HepG2 (cell line): ENCODE measurements around the gene NBEAL2. TPM values are rescaled to one million over a fixed set of nuclear protein-coding genes. Genes with fewer than 3 reads are reported as not detected.
A peak's percentile ranks its signal among the peaks of the same experiment; 100 is the strongest.

Source experiments
- ATAC-seq: fragments of 200-7000 bp; cut with Tn5 transposase; 3 replicates; pipeline ENCODE4 v1.9.1; 2020; ENCODE audit warnings: mild to moderate bottlenecking, moderate library complexity
- BruUV-seq: library from RNA; stranded (reverse); fragments of 400-500 nt; replicated peaks from 2 replicates; lab custom pipeline; 2021; lab: Mats Ljungman, UMichigan
- CTCF ChIA-PET: fragments of 300-600 bp; formaldehyde crosslinking; extraction: SDS; loops from one replicate; lab custom pipeline; 2021; ENCODE audit warnings: low total read pairs, inconsistent platforms, low intra/inter-chr PET ratio; lab: Yijun Ruan, JAX
- POLR2A ChIA-PET: fragments of 350-600 bp; sonication (Branson Sonifier 250); formaldehyde crosslinking; loops from one replicate; lab custom pipeline; 2020; ENCODE audit warnings: antibody characterized with exemption, inconsistent platforms; lab: Yijun Ruan, JAX
- DNase-seq: peaks from one replicate; pipeline ENCODE4 v3.0.0-alpha.2; 2015; ENCODE audit warnings: low spot score
- FAIRE-seq: peaks from 3 replicates; lab custom pipeline; 2011; peaks lifted over from hg19 to GRCh38; lab: Jason Lieb, UNC
- H2AFZ ChIP-seq: one replicate; pipeline ENCODE4 v1.6.1; 2011; ENCODE audit warnings: low read length, inconsistent platforms
- H3K27ac ChIP-seq: fragments of 300-600 bp; 3 replicates; pipeline ENCODE4 v1.8.0; 2011; ENCODE audit warnings: mixed run types, mild to moderate bottlenecking, mixed read lengths, low read length, inconsistent platforms; ENCODE audit not compliant: insufficient read depth; ENCODE audit errors: extremely low read length
- H3K27me3 ChIP-seq, 2 experiments: fragments of 200-600 bp in 1 of 2; 2 replicates in 1 of 2; 3 replicates in 1 of 2; pipeline versions ENCODE4 v1.6.0 to v1.8.0; 2011; ENCODE audit warnings: low read length in 2 of 2, mild to moderate bottlenecking in 2 of 2, moderate library complexity in 2 of 2, inconsistent platforms in 1 of 2; ENCODE audit not compliant: insufficient read depth in 2 of 2, control insufficient read depth in 1 of 2
- H3K36me3 ChIP-seq, 2 experiments: fragments of 200-600 bp in 1 of 2; replicated peaks in 1 of 2; 2 replicates in 1 of 2; 3 replicates in 1 of 2; pipeline versions ENCODE4 v1.5.1 to v1.8.0; 2011; ENCODE audit warnings: low read length in 2 of 2, inconsistent platforms in 1 of 2; ENCODE audit not compliant: insufficient read depth in 2 of 2, control insufficient read depth in 1 of 2
- H3K4me1 ChIP-seq: 2 replicates; pipeline ENCODE4 v1.5.1; 2012; ENCODE audit warnings: low read length, inconsistent platforms; ENCODE audit not compliant: insufficient read depth
- H3K4me2 ChIP-seq: 2 replicates; pipeline ENCODE4 v1.6.0; 2011; ENCODE audit warnings: low read depth, low read length, inconsistent platforms
- H3K4me3 ChIP-seq, 3 experiments: fragments of 200-600 bp in 1 of 3; sonication (generic), shearing (Covaris generic) in 1 of 3; replicated peaks in 1 of 3; 2 replicates each; pipeline ENCODE4 v1.5.1; 2011 to 2016; ENCODE audit warnings: low read length in 3 of 3, inconsistent platforms in 2 of 3, low read depth in 2 of 3, mild to moderate bottlenecking in 2 of 3, control low read depth in 1 of 3, mixed read lengths in 1 of 3; ENCODE audit not compliant: insufficient read depth in 1 of 3
- H3K79me2 ChIP-seq: one replicate; pipeline ENCODE4 v1.6.1; 2011; ENCODE audit warnings: low read length, inconsistent platforms; ENCODE audit not compliant: insufficient read depth
- H3K9ac ChIP-seq: 2 replicates; pipeline ENCODE4 v1.6.0; 2011; ENCODE audit warnings: mild to moderate bottlenecking, low read depth, low read length, inconsistent platforms; ENCODE audit not compliant: insufficient read depth
- H3K9me3 ChIP-seq: 2 replicates; pipeline ENCODE4 v1.5.1; 2012; ENCODE audit warnings: mild to moderate bottlenecking, low read length
- H4K20me1 ChIP-seq: 2 replicates; pipeline ENCODE4 v1.6.0; 2011; ENCODE audit warnings: inconsistent platforms, mild to moderate bottlenecking, low read length, moderate library complexity; ENCODE audit not compliant: insufficient read depth
- ATM ChIP-seq: fragments of 450-650 bp; IDR thresholded peaks from 2 replicates; pipeline ENCODE4 v1.7.1; 2017; ENCODE audit warnings: mild to moderate bottlenecking, borderline replicate concordance
- CENPT ChIP-seq: sonication (generic); formaldehyde crosslinking; IDR thresholded peaks from 2 replicates; pipeline ENCODE4 v1.8.0; 2022; ENCODE audit warnings: low read depth, mild to moderate bottlenecking, moderate library complexity, missing genetic modification reagents
- FIP1L1 ChIP-seq: fragments of 200-400 bp; formaldehyde crosslinking; IDR thresholded peaks from 2 replicates; pipeline ENCODE4 v1.6.1; 2018; ENCODE audit warnings: low read depth, mild to moderate bottlenecking, low read length, moderate library complexity, borderline replicate concordance; ENCODE audit not compliant: insufficient read depth
- FOXJ3 ChIP-seq: sonication (generic); formaldehyde crosslinking; IDR thresholded peaks from 2 replicates; pipeline ENCODE4 v1.4.0; 2020; ENCODE audit warnings: missing genetic modification reagents, mild to moderate bottlenecking, borderline replicate concordance
- KDM3A ChIP-seq: IDR thresholded peaks from 2 replicates; pipeline ENCODE4 v1.6.1; 2018; ENCODE audit warnings: low read depth, missing compliant biosample characterization
- KDM4B ChIP-seq: sonication (generic); formaldehyde crosslinking; IDR thresholded peaks from 2 replicates; pipeline ENCODE4 v1.4.0; 2020; ENCODE audit warnings: missing genetic modification reagents
- NR0B2 ChIP-seq: sonication (generic); formaldehyde crosslinking; IDR thresholded peaks from 2 replicates; pipeline ENCODE4 v1.4.0; 2020; ENCODE audit warnings: mild to moderate bottlenecking, missing genetic modification reagents
- NRL ChIP-seq: sonication (generic); formaldehyde crosslinking; IDR thresholded peaks from 2 replicates; pipeline ENCODE4 v1.5.0; 2020; ENCODE audit warnings: missing genetic modification reagents, mild to moderate bottlenecking, moderate library complexity, borderline replicate concordance
- RFX1 ChIP-seq: fragments of 450-650 bp; IDR thresholded peaks from 2 replicates; pipeline ENCODE4 v1.6.1; 2017
- ZNF337 ChIP-seq: sonication (generic); formaldehyde crosslinking; IDR thresholded peaks from 2 replicates; pipeline ENCODE4 v1.5.1; 2020; ENCODE audit warnings: missing genetic modification reagents, low read depth, mild to moderate bottlenecking, borderline replicate concordance
- ZNF713 ChIP-seq: sonication (generic); formaldehyde crosslinking; IDR thresholded peaks from 2 replicates; pipeline ENCODE4 v1.4.0; 2020; ENCODE audit warnings: mild to moderate bottlenecking, missing genetic modification reagents
- ZNF75D ChIP-seq: sonication (generic); formaldehyde crosslinking; IDR thresholded peaks from 2 replicates; pipeline ENCODE4 v1.8.1; 2023; ENCODE audit warnings: missing genetic modification reagents, mild to moderate bottlenecking, borderline replicate concordance
- WGBS: methylation state at CpG from one replicate; pipeline ENCODE4 v1.1.6; 2017; ENCODE audit warnings: low lambda C conversion rate; 5-methylcytosine and 5-hydroxymethylcytosine counted together
- in situ Hi-C: cut with HindIII; loops from 2 replicates; pipeline ENCODE4 v1.10.0; 2017; ENCODE audit warnings: low pct_unique_long_range_greater_than_20kb; ENCODE audit not compliant: extremely low pct_ligation_motif_present
- intact Hi-C: fragments of 100-400 bp; cut with micrococcal nuclease; formaldehyde crosslinking; loops from one replicate; pipeline ENCODE4 v1.10.0; 2022; ENCODE audit not compliant: unreplicated experiment
- polyA plus RNA-seq, 8 experiments: library from polyadenylated mRNA; depleted of rRNA in 3 of 8; stranded (reverse) in 7 of 8; unstranded in 1 of 8; fragments of >200 nt; fragmentation: Illumina TruSeq in 4 of 8; extraction: Trizol in 4 of 8; gene quantifications; 2 replicates each; pipeline versions ENCODE4 v1.2.1 to v1.2.3, GENCODE V29; 2011 to 2016; ENCODE audit warnings: low read depth in 4 of 8, missing spikeins in 1 of 8, mixed read lengths in 1 of 8; ENCODE audit not compliant: insufficient read depth in 1 of 8
- total RNA-seq, 5 experiments: library from RNA; depleted of rRNA; stranded (reverse); fragments of >200 nt; fragmentation: Illumina TruSeq; extraction: Trizol; gene quantifications; 2 replicates each; pipeline ENCODE4 v1.2.3, GENCODE V29; 2016; ENCODE audit warnings: low read depth in 1 of 5
- TF ChIP-seq, protein P1 (sequence below): sonication (generic); formaldehyde crosslinking; conservative IDR thresholded peaks from 2 replicates; pipeline ENCODE4 v1.8.0; 2022; ENCODE audit warnings: low read depth, missing genetic modification reagents

NBEAL2 gene
- total and polyA plus RNA-seq, 2 of the 13 experiments (the other 11 are each of a cell fraction or from before 2014, with no cell fraction given) = 9.7 to 12.4 TPM

GRCh38 chr3:46971742-46972141 is 7.7 kb upstream of the NBEAL2 start:
- ChIA-PET CTCF (no interaction called here), POLR2A (no interaction called here)
- no peak for DNase-seq
- whole genome bisulfite sequencing = 100% methylated on average over 1 of the region's 1 CpG
- Histone ChIP-seq H3K79me2 (peaks cover 91% of the 10 kb centered on the region), H3K4me3 (no peak overlapping the region), H4K20me1 (peaks cover 65% of the 10 kb centered on the region)
- no TSS peak for BruUV-seq
- no peak for ATAC-seq
- TF ChIP-seq FOXJ3 (CRISPR knock-in tag) (no peak), NRL (CRISPR knock-in tag) (no peak), ZNF713 (CRISPR knock-in tag) (no peak), KDM4B (CRISPR knock-in tag) (no peak), FIP1L1 (no peak), ZNF337 (CRISPR knock-in tag) (no peak), KDM3A (no peak), ATM (no peak), CENPT (CRISPR knock-in tag) (no peak), ZNF75D (CRISPR knock-in tag) (no peak), RFX1 (no peak), NR0B2 (no peak)
- TF ChIP-seq, protein P1, sequence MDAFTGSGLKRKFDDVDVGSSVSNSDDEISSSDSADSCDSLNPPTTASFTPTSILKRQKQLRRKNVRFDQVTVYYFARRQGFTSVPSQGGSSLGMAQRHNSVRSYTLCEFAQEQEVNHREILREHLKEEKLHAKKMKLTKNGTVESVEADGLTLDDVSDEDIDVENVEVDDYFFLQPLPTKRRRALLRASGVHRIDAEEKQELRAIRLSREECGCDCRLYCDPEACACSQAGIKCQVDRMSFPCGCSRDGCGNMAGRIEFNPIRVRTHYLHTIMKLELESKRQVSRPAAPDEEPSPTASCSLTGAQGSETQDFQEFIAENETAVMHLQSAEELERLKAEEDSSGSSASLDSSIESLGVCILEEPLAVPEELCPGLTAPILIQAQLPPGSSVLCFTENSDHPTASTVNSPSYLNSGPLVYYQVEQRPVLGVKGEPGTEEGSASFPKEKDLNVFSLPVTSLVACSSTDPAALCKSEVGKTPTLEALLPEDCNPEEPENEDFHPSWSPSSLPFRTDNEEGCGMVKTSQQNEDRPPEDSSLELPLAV (CRISPR knock-in tag) = no peak
- TF ChIP-seq, all 625 proteins: peak for 0
- Histone ChIP-seq H3K36me3 (peaks cover 1 to 19% of the 10 kb centered on the region in 2 experiments; a peak in 4 of 5 replicates), H3K27ac (peak overlapping the region; percentile 74), H2AFZ (no peak overlapping the region), H3K4me1 (peaks cover 79% of the 10 kb centered on the region), H3K9ac (no peak overlapping the region), H3K4me2 (peak overlapping the region; percentile 73; the same call in 1 of the 2 replicates), H3K27me3 (no peaks in the 10 kb centered on the region; a peak in 1 of 5 replicates), H3K9me3 (no peaks in the 10 kb centered on the region)
- no peak for FAIRE-seq
- intact Hi-C loops = loop anchor here (2.0 to 10.0 kb wide), 2 partner anchors 47 to 65 kb away; no protein-coding TSS in a partner anchor
- in situ Hi-C loops = no loop called here
